NCI-H748 (cell line): ENCODE measurements around the gene HAUS5.
A peak's percentile ranks its signal among the peaks of the same experiment; 100 is the strongest.

Experiments used
- DNase-seq: peaks from one replicate; lab custom pipeline; 2025; ENCODE audit not compliant: unreplicated experiment; lab: John Stamatoyannopoulos, UW

HAUS5 gene

DNA sequence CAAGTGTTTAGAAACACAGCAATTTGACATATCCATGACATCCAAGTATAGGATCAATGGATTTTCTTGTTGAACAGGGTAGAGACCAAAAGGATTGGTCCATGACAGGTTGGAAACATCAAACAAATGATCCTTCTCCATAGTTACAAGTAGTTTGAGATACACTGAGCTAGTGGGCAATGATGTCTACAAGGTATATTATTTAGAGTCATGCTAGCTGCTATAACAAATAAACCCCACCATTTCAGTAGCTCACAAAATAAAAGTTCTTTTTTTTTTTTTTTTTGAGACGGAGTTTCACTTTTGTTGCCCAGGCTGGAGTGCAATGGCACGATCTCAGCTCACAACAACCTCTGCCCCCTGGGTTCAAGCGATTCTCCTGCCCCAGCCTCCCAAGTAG lies 4.9 kb upstream of the HAUS5 start:
- no peak for DNase-seq

DNA sequence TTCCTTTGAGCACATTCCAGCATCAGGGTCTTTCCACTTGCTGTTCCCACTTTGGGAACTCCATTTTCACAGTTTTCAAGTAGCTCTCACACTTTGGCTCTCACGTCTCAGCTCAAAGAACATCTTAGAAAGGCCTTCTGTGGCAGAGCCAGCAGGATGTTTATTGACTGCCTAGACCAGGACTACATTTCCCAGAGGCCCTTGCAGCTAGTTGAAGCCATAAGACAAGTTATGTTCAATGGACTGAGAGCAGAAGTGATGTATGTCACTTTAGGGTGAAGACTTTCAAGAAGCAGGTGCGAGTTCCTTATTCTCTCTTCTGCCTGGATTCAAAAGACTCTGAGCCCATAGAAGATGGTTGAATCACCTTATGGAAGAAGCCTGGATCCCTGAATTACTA lies 4.3 kb upstream of the HAUS5 start:
- no peak for DNase-seq

DNA sequence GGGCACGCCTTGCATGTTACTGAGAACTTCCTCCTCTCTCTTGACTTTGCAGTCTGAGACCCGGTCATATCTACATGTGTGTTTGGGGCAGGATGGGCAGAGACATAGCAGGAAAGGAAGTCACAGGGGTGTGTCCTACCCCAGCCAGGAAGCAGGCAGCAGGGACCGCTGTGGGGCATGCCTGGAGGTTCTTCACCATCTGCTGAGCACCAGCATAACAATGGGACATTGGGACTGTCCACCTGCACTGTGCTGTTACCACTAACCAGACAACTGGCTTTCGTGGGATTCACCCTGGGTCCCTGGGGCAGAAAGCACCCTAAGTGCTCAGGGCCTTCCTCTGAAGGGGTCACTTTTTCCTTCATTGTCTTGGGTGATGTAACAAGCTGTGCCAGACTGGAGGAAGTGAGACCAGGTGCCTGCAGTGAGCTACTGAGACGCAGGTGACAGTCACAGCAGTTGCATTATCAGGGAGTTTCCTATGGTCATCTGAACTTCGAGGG lies 2.6 kb upstream of the HAUS5 start:
- no peak for DNase-seq

DNA sequence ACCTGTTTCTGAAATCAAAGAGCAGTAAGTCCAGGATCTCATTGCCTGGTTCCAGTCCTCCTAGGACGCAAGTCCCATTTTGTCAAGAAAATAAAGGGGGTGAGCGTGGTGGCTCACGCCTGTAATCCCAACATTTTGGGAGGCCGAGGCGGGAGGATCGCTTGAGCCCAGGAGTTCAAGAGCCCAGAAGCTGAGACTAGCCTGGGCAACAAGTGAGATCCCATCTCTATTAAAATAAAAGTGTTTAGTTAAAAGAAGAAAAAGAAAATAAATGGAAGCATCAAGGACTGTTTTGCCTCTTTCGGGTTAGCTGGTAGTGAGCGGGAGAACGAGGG lies 344 bp upstream of the HAUS5 start:
- no peak for DNase-seq

DNA sequence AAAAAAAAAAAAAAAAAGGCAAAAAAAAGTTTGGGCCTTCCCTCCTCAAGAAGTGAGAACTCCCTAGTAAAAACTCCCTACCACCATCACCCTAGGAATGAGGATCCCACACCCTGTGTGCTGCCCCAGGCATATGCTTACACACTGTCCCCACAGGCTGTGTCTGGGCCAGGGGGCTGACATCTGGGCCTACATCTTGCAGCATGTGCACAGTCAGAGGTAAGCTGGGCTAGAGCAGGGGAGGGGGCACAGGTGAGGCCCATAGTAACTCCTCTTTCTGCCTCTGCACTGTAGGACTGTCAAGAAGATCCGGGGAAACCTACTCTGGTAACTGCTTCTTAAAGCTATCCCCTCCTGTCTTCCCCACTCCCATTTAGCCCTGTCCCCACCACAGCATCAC lies 1.0 kb downstream of the HAUS5 start:
- no peak for DNase-seq

DNA sequence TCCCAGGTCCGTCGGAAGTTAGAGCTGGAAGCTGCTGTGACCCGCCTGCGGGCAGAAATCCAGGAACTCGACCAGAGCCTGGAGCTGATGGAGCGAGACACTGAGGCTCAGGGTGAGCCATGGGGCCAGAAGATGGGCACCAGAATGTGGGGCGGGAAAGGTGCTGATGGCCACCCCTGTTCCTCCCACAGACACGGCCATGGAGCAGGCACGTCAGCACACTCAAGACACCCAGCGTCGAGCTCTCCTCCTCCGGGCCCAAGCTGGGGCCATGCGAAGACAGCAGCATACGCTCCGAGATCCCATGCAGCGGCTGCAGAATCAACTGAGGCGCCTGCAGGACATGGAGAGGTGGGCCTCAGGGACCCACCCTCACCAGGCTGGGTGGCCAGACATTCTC lies 2.5 kb downstream of the HAUS5 start:
- no peak for DNase-seq

DNA sequence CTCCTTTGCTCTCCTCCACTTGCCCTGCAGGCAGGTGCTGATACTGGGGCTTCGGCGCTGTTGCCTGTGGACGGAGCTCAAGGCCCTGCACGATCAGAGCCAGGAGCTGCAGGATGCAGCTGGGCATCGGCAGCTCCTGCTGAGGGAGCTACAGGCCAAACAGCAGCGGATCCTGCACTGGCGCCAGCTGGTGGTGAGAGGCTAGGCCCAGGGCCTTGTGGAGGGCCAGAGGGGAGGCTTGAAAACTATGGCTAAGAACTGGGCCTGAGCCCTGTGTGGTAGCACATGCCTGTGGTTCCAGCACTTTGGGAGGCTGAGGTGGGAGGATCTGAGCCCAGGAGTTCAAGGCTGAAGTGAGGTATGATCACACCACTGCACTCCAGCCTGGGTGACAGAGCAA lies 6.3 kb downstream of the HAUS5 start:
- DNase-seq = no peak

DNA sequence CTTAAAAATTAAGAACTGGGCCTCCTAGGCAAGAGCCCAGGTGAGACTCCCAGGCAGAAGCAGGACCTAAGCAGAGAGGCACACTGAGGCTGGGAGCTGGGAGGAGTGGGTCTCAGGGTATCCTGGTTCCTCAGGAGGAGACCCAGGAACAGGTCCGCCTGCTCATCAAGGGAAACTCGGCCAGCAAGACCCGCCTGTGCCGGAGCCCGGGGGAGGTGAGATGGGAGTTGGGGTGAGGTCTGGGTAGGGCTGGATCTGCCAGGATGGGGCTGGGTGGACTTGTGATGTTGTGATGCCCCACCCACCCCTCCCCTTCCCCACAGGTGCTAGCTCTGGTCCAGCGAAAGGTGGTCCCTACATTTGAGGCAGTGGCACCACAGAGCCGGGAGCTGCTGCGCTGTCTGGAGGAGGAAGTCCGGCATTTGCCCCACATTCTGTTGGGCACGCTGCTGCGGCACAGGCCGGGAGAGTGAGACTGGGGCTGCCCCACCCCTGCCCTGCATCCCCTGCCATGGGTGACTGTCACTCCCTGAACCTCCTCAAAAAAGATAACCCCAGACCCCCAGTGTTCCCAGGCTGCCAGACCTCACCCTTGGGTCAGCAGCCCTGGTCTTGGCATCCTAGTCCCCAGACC lies 6.9 kb downstream of the HAUS5 start:
- DNase-seq = no peak

DNA sequence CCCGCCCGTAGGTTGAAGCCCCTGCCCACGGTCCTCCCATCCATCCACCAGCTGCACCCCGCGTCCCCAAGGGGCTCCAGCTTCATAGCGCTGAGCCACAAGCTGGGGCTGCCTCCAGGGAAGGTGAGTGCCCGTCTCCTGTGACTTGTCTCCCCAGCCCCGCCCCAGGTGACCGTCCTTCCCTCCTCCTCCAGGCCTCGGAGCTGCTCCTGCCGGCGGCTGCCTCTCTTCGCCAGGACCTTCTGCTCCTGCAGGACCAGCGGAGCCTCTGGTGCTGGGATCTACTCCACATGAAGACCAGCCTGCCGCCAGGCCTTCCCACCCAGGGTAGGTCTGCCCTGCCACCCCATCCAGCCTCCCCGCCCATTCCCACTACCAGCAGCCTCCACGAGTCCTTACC lies 7.5 kb downstream of the HAUS5 start:
- DNase-seq = no peak

DNA sequence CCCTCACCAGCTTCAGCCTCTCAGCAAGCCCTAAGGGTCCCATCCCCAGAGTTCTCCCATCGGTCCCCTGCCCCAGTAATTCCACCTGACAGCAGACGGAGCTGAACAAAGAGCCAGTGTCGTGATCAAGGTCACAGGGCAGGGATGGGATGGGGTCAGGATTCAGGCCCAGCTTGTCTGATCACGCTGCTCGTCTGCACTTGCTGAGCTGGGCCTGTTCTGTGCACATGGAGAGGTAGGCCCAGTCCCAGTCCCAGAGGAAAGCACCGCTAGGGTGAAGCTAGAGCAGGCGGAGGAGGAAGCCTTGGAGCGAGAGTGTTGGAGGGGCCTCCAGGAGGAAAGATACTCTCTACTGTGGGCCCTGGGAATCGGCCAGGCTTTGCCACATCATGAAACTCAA lies 9.2 kb downstream of the HAUS5 start:
- no peak for DNase-seq

DNA sequence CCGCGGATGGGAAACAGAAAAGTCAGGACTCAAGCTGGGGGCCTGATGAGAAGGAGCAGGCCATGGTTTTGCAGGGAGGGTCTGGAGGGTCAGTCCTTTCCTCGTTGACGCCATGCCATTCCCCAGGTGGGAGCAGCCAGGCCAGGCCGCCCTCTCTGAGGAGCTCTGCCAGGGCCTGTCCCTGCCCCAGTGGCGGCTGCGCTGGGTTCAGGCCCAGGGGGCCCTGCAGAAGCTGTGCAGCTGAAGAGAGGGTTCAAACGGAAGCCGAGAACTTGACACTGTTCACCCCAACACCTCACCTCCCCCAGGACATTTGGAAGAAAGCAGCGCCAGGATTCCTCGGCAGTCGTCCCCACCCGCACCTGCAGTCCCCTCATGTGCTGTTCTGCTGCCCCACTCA lies 10.2 kb downstream of the HAUS5 start:
- DNase-seq = no peak

DNA sequence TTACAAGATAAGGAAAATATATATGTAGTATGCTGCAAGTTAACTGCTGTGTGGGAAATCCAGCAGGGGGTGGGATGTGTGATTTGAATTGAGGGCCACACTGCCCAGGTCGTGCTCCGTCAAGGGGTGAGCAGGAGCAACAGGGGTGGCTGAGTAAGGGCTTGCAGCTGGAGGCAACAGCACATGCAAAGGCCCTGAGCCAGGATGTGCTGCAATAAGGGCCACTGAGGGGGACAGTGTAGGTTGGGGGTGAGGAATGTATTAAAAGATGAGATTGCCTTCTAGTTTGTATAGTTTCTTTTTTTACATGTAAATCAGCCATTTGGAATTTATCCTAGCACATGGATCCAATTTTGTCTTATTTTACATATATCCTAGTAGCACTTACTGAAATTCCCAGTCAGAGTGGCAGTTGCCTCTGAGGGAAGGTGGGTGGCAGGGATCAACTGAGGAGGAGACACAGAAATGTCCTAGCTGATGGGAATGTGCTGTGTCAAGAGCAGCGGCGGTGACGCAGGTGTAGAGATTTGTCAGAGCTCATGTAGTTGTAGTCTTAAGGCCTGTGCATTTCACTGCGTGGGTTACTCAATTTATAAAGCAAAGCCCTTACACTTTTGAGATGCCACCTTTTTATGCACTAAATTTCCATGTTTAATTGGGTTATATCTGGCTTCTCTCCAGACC lies 10.9 kb downstream of the HAUS5 start:
- DNase-seq = no peak

DNA sequence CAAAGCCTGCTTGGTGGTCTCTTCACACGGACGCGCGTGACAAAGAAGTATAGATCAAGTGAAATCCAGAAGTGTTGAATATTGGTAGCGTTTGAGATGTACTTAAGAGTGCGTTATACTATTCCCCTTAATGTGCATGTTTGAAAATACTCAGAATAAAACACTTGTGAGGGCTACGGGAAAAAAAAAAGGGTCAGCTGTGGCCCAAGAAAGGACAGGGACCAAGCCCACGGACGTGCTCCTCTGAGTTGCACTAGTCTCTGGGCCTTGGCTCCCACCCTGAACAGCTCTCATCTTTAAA lies 15.7 kb downstream of the HAUS5 start:
- DNase-seq = no peak

DNA sequence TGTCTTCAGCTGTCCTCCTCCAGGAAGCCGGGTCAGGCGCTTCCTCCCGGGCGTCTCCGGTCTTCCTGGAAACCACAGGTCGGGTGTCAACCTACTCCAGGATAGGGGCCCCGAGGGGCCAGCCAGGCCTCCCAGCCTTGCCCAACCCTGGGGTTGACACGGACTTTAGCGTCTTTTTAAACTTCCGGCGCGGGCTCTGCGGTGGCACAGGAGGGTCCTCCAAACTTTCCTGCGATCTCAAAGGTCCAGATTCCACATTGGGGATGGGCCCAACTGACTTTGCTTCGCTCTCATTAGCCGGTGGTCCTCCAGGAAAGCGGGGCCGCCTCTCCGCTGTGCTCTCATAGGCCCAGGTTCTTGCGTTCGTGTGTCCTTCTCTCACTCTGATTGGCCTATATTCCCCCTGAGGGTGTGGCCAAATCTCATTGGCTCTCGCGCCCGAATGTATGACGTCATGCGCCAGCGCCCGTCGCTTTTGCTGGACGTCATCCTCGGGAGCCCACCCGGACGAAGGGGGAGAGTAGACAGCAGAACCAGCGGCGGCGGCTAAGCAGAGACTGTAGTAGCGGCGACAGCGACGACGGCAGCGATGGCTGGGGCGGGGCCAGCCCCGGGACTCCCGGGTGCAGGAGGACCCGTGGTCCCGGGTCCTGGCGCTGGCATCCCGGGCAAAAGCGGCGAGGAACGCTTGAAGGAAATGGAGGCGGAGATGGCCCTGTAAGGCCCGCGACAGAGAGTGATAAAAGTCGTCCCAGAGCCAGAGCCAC lies 16.2 kb downstream of the HAUS5 start, which contains the start of gene RBM42:
Gene RBM42 (plus strand): TSS at position 472 of the 767 bp plus-strand sequence. CDS start 118 bp downstream, at position 590.
- peak; percentile 99 for DNase-seq

DNA sequence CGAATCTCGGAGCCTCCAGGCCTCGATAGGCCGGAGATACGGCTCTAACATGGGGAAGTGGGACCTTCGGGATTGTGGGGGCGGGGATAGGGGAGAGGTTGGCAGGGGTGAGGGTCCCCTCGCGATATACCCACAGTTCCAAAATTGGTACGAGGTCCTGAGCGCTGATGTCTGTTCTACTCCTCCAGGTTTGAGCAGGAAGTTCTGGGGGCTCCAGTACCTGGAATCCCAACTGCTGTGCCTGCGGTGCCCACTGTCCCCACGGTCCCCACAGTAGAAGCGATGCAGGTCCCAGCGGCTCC lies 16.7 kb downstream of the HAUS5 start:
- no peak for DNase-seq

DNA sequence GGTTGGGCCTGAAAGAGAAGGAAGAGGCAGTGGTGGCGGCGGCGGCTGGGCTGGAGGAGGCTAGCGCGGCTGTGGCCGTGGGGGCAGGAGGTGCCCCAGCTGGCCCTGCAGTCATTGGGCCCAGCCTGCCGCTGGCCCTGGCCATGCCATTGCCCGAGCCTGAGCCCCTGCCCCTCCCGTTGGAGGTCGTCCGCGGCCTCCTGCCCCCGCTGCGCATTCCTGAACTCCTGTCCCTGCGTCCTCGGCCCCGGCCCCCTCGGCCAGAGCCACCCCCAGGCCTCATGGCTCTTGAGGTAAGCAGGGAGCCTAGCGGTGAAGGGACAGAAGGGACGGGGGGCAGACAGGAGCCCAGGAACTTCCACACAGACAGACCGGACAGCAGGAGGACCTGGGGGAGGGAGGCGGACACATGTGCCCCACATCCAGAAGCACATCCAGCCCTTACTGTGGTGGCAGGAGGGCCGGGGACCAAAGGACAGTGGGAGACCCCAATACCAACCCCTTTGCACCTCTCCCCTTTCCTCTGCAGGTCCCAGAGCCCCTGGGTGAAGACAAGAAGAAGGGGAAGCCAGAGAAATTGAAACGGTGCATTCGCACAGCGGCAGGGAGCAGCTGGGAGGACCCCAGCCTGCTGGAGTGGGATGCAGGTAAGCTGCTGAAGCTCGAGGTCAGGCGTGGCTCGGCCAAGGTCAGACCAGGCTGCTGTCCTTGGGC lies 21.3 kb downstream of the HAUS5 start:
- no peak for DNase-seq

DNA sequence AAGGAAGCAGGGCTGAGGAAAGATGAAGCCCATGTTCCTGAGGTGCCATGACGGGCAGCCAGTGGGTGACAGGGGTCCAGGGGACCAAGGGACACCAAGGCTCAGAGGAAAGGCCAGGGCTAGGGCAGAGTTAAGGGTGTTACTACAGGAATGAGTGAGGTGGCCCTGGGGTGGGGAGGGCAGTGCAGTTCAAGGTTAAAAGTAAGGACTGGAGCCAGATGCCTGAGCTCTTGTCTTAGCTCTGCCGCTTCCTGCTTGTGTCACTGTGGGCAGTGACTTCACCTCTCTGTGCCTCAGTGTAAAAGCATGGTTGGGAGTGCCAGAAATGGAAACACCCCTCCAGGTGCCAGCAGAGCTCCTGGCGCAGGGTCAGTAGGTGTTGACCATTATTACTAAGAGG lies 24.1 kb downstream of the HAUS5 start:
- DNase-seq = no peak

DNA sequence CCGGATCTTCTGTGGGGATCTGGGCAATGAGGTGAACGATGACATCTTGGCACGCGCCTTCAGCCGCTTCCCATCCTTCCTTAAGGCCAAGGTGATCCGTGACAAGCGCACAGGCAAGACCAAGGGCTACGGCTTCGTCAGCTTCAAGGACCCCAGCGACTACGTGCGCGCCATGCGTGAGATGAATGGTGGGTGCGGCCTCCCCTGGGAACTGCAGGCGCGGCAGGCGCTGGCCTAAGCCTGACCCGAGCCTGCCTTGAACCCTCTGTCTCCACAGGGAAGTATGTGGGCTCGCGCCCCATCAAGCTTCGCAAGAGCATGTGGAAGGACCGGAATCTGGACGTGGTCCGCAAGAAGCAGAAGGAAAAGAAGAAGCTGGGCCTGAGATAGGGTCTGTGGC lies 24.6 kb downstream of the HAUS5 start:
- DNase-seq = no peak

DNA sequence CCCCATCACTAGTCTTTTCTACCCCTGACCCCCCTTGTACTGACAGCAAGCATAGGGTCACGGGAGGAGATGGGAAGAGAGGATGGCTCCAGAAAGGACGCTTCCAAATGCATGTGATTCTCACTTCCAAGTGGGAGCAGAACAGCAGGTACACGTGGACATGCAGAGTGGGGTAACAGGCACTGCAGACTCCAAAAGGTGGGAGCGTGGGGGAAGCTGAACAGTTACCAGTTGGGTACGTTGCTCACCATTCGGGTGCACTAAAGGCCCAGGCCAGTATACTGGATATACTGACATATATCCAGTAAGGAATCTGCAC lies 26.7 kb downstream of the HAUS5 start:
- DNase-seq = no peak

DNA sequence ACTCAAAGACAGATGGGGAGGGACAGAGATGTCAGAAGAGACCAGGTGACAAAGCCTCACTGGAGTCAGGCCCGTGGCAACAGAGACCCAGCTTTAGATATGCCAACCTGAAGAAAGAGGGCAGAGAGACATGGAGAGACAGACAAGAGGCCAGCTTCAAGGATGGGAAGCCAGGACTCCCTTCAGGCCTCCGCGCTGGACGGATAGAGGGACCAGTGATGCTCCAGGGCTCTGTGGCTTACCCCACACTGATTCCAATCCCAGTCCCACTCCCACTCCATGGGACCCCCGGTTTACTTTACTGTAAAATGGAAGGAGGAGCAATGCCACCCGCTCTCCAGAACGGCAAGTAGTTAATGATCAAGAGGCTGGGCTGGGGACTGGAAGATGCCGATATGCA lies 27.3 kb downstream of the HAUS5 start:
- DNase-seq = no peak

DNA sequence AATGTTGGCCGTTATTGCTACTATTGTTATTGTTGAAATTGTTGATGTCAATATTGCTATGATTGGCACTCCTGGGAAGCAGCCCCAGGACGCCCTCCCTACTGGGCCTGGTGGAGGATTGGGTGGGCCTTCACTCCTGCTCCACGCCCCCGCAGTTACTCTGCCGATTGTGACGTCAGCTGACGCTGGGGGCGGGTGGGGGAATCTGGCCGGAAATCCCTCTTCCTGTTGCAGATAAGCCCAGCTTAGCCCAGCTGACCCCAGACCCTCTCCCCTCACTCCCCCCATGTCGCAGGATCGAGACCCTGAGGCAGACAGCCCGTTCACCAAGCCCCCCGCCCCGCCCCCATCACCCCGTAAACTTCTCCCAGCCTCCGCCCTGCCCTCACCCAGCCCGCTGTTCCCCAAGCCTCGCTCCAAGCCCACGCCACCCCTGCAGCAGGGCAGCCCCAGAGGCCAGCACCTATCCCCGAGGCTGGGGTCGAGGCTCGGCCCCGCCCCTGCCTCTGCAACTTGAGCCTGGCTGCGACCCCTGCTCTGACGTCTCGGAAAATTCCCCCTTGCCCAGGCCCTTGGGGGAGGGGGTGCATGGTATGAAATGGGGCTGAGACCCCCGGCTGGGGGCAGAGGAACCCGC lies 29.1 kb downstream of the HAUS5 start, which contains the start of gene ETV2:
Gene ETV2 (plus strand): TSS at position 231 of the 637 bp plus-strand sequence. CDS start 716 bp downstream, outside the sequence.
- DNase-seq = no peak

DNA sequence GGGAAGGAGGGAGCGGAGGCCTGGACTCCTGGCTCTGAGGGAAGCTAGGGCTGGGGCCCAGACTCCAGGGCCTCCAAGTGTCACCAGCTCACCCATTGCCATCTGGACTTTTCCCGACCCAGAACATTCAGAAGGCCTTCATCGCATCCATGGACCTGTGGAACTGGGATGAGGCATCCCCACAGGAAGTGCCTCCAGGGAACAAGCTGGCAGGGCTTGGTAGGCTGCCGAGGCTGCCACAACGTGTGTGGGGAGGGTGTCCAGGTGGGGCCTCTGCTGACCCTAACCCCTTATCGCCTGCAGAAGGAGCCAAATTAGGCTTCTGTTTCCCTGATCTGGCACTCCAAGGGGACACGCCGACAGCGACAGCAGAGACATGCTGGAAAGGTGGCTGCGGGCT lies 29.8 kb downstream of the HAUS5 start:
- no peak for DNase-seq
